ENCODE results near the gene B3GLCT. TPM values are rescaled to one million over a fixed set of nuclear protein-coding genes. Genes with fewer than 3 reads are reported as not detected.

Gene B3GLCT
- total and polyA plus RNA-seq, 9 donors = 4.1 to 10.8 (median 7.9) TPM

DNA sequence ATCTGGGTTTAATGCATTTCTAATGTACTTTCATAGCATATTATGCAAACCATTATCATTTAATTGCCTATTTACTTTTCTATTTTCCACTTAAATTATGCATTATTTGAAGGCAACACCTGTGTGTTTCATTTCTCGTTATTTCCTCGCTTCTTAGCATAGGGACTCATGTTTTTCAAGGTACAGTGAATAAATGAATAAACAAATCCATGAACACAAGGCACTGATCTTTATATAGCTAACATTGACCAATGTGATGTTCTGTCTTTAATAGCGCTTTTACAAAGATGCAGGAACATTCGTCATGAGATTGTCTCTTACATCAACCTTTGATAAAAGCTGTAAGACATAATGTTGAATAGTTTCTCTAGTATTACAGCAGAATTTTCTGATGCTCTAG, 121.2 kb downstream of the B3GLCT start:
- DNase-seq = no peak
- WGBS, 3 donors = 94 to 97% (median 96%) methylated on average over 4 of the region's 4 CpGs
- Histone ChIP-seq H3K9me3 (no peaks in the 10 kb centered on the region), H3K27ac (no peak overlapping the region), H3K4me1 (ENCODE audit: insufficient read depth) (no peaks in the 10 kb centered on the region), H3K27me3 (no peaks in the 10 kb centered on the region), H3K36me3 (no peaks in the 10 kb centered on the region), H3K4me3 (no peak overlapping the region)
- TF ChIP-seq POLR2A (IDR thresholded peaks at IDR 0.05) = no peak
- no peak for TF ChIP-seq EP300 (IDR thresholded peaks at IDR 0.05)
- intact Hi-C loops (cut with DNase I) = no loop called here

DNA sequence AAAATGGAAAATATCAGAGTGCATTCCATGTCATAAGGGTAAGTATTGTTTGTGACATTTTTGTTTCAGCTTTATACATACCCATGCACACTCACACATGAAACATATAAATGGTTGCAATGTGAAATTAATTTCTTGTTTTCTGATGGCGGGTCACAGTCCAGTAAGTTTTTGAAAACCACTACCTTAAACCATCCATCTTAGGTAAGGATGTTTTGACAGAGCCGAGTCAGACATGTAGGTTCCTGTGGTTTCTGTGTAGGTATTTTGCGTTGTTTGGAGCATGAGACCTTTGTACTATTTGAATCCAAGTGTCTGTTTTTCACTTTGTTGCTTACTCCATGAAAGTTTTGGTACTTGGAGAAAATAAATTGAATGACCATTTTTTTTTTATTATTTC, 121.7 kb downstream of the B3GLCT start:
- H3K9me3 ChIP-seq = no peaks in the 10 kb centered on the region
- H3K27ac ChIP-seq = no peak overlapping the region
- H3K27me3 ChIP-seq = no peaks in the 10 kb centered on the region
- no peak for DNase-seq
- H3K4me3 ChIP-seq = no peak overlapping the region
- intact Hi-C loops (cut with DNase I) = no loop called here
- TF ChIP-seq CTCF (IDR thresholded peaks at IDR 0.05) = no peak
- TF ChIP-seq EP300 (IDR thresholded peaks at IDR 0.05) = no peak
- TF ChIP-seq POLR2A (IDR thresholded peaks at IDR 0.05) = no peak
- 94 to 98% (median 97%) methylated on average over 3 of the region's 3 CpGs for WGBS, 3 donors
- H3K4me1 ChIP-seq (ENCODE audit: insufficient read depth) = no peaks in the 10 kb centered on the region
- no peaks in the 10 kb centered on the region for H3K36me3 ChIP-seq

GRCh38 chr13:31322026-31322425, 122.3 kb downstream of the B3GLCT start:
- intact Hi-C loops (cut with DNase I) = no loop called here
- H3K9me3 ChIP-seq = no peaks in the 10 kb centered on the region
- TF ChIP-seq POLR2A (IDR thresholded peaks at IDR 0.05) = no peak
- no peak for TF ChIP-seq CTCF (IDR thresholded peaks at IDR 0.05)
- no peak for TF ChIP-seq EP300 (IDR thresholded peaks at IDR 0.05)
- no peaks in the 10 kb centered on the region for H3K36me3 ChIP-seq
- no peak for DNase-seq
- H3K27me3 ChIP-seq = no peaks in the 10 kb centered on the region
- H3K4me3 ChIP-seq = no peak overlapping the region
- 63 to 81% (median 63%) methylated on average over 3 of the region's 3 CpGs for WGBS, 3 donors
- no peaks in the 10 kb centered on the region for H3K4me1 ChIP-seq (ENCODE audit: insufficient read depth)
- H3K27ac ChIP-seq = no peak overlapping the region

DNA sequence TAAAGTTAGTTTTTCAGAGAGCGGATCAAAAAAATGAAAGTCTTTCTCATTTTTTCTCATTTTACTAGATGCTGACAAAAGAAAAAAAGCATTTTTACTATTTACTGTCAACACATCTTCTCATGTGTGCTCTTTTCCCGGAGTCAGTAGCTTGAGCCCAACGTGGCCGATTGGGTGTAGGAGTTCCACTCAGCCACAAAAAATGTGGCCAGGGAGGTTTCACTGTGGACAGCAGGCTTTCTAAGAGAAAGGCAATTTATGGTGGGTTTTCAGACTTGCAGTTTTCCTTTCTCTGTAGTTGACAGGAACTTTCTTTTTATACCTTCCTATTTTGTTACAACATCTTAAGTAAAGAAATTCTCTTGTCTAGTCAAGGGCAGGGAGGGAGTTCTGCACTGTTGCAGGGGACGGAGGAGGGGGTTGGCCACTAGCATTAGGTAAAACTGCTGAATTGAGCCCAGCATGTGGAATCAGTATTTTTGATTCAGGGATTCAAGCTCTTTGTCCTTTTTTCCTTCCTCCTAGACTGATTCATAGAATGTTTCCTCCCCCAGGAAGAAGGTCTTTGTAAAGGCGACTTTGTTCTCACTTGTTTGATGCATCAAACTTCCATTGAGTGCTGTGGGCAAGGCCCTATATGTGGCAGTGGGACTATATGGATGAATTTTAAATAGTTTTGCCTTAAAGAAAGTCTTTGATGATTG, 123.1 kb downstream of the B3GLCT start:
- no peaks in the 10 kb centered on the region for H3K9me3 ChIP-seq

More for the DNA sequence above, 123.1 kb downstream of the B3GLCT start:
- no peak for TF ChIP-seq CTCF (IDR thresholded peaks at IDR 0.05)
- TF ChIP-seq EP300 (IDR thresholded peaks at IDR 0.05) = no peak
- TF ChIP-seq POLR2A (IDR thresholded peaks at IDR 0.05) = no peak
- no peaks in the 10 kb centered on the region for H3K4me1 ChIP-seq (ENCODE audit: insufficient read depth)
- no peaks in the 10 kb centered on the region for H3K27me3 ChIP-seq
- intact Hi-C loops (cut with DNase I) = no loop called here
- no peak overlapping the region for H3K27ac ChIP-seq
- no peak overlapping the region for H3K4me3 ChIP-seq
- 81 to 92% (median 90%) methylated on average over 6 of the region's 6 CpGs for WGBS, 3 donors
- no peaks in the 10 kb centered on the region for H3K36me3 ChIP-seq
- no peak for DNase-seq

Measured in ovary (tissue), 9 donors.